Measurements from ENCODE around the gene ARSG.
"Not testable (repeated sequence)": the region's sequence is repeated elsewhere in the genome, so short reads cannot be mapped to it uniquely, and the experiment has no call there.

Gene ARSG

DNA sequence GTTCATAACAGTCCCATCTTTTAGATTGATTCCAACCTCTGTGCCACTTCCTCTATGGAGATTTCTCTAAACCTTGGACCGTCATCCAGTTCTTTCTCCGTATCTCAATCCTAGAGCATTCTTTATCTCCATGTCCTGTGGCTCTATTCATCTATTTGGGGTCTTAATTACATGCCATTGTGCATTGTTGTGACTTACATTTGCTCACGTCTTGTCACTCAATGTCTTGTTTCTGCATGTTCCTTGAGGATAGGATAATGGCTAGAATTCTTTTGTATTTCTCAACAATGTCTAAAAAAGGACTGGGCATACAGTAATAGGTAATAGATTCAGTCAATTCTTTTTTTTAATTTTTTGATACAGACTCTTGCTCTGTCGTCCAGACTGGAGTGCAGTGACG lies 50.2 kb downstream of the ARSG start:
- no peak for DNase-seq

DNA sequence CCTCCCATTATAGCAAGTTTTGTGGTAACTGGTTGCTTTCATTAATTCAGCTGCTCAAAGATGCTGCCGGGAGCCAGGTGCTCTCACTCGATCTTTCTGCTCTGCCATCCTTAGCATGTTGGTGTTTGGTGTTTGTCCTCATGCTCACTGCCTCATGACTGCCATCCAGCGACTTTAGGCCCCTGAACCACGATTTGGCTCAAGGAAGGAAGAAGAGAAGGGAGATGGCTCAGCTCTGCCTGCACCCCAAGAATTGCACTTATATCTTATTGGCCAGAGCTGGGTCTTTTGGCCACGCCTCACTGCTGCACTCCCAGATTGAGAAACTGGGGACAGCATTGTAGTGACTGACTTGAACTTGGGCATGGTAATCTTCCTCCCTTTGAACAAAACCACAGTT lies 52.7 kb downstream of the ARSG start:
- DNase-seq: no peak

DNA sequence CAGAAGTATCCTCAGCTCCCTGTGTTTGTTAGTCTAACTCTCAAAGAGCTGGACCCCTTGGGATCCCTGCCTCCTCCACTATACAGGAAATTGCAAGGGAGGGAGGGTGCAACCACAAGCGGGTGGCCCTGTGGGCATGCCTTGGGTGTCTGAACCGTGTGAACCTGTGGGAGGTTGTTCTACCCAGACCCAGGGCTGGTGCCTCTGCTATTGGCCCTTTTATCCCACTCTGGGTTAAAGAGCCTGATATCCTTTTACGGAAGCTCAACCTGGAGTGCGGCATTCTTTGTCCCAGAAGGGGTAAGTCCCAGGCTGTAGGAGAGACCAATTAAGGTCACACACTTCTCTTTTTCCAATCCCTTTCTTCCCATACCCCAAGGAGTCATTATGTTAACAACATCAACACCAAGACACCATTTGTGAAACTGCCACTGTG lies 53.4 kb downstream of the ARSG start:
- no peak for DNase-seq

DNA sequence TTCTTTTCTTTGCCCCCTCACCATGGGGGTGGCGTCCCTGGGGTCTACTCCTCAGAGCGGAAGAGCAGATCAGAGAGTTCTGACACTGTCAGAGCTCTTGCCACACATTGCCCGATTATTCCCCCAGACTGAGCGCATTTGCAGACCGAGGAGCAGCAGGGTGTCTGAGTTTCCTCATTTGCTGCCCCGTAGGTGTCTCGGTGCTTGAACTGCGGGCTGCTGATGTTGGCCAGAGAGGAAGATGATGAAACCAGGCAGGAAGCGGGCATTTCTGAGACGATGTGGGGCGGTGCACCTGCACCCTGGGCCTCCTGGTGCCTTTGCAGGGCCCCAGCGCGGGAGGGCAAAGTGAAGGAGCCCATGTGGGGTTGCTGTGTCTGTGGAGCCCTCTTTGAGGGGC lies 55.2 kb downstream of the ARSG start:
- DNase-seq: no peak

DNA sequence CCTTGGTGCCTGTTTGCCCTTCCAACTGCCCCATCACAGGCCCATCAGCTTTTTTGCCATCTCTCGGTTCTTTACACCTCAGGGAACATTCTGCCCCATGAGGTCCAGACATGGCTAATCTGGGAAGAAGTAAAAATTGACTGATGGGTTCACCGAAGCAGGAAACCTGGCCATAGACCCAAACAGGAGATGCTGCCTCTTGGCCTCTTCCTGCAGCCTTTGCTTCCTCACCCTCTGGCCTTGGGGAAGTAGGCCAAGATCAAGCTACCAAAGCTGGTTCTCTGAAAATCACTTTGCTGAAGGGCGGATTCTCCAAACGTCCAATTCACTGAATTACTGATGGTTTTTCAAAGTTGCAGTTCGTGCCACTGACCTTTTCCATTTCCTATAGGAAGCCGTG lies 56.1 kb downstream of the ARSG start:
- DNase-seq: no peak

DNA sequence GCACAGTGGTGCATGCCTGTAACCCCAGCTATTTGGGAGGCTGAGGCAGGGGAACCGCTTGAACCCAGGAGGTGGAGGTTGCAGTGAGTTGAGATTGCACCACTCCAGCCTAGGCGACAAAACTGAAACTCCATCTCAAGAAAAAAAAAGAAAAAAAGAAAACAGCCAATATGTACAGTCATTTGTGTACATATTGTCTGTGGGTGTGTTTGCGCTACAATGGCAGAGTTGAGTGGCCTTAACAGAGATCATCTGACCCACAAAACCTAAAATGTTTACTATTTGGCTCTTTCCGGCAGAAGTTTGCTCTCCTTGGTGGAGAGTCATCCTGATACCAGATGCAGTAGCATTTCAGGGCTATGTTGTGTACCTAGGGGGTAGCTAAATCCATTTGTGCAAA lies 57.9 kb downstream of the ARSG start:
- DNase-seq: no peak

DNA sequence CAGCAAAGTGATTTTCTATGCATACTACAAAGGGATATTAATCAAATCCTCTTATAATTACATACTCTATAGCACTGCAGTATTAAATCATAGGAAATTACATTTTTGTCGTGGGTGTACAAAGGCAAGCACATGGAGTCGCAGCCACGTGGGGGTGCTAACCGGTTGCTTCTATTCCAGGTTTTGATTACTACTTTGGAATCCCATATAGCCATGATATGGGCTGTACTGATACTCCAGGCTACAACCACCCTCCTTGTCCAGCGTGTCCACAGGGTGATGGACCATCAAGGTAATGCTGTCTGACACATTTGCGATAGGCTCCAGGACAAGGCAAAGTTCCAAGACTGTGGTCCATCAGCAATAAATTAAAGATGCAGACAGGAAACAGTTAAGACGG lies 60.1 kb downstream of the ARSG start:
- no peak for DNase-seq

DNA sequence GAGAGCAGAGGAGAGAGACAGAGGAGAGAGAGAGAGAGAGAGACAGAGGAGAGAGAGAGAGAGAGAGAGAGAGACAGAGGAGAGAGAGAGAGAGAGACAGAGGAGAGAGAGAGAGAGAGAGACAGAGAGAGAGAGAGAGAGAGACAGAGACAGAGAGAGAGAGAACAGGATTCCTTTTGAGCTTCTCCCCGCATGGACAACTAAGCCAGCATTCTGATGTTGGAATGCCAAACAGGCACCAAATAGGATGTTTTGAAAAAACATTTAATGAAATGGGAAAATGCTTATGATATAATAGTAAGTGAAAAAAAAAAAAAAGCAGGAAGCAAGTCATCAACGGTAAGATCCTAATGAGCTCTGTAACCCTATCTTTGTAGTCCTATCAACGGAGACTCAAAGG lies 60.7 kb downstream of the ARSG start:
- no peak for DNase-seq

DNA sequence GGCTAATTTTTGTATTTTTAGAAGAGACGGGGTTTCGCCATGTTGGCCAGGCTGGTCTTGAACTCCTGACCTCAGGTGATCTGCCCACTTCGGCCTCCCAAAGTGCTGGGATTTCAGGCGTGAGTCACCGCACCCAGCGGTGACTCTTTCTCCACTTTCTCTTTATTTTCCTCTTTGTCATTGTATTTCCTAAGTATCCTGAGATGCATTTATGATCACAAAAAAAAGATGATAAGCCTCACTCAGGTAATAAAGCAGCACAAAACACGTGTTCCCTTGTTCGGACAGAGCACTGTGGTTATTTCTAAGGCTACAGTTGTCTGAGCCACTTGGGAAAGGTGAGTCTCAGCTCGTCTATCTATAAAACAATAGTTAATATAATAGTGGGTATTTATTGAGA lies 61.4 kb downstream of the ARSG start:
- DNase-seq: not testable (repeated sequence)

DNA sequence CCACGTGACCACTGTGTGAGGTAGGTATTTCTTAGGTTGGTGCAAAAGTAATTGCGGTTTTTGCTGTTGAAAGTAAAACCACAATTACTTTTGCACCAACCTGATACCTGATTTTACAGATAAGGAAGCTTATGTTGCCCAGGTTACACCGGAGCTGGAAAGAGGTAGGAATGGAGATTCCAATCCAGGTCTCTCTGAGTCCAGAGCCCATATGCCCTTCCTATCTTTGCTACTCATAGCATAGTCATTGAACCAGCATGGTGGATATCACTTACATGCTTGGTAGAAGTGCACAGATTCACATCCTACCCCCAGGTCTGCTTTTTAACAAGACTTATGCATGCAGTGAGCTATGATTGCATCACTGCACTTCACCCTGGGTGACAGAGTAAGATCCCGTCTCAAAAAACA lies 61.8 kb downstream of the ARSG start:
- no peak for DNase-seq

DNA sequence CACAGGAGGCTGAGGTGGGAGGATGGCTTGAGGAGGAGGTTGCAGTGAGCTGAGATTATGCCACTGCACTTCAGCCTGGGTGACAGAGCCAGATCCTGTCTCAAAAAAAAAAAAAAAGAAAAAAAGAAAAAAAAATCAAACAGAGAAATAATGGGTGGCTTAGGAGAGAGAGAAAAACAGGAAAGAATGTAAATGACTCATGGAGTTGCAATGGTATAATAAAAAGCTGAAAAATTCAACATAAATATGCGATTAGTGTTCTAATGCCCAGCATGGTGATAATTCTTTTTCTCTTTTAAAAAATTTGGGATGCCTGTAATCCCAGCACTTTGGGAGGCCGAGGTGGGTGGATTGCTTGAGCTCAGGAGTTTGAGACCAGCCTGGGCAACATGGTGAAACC lies 63.0 kb downstream of the ARSG start:
- not testable (repeated sequence) for DNase-seq

DNA sequence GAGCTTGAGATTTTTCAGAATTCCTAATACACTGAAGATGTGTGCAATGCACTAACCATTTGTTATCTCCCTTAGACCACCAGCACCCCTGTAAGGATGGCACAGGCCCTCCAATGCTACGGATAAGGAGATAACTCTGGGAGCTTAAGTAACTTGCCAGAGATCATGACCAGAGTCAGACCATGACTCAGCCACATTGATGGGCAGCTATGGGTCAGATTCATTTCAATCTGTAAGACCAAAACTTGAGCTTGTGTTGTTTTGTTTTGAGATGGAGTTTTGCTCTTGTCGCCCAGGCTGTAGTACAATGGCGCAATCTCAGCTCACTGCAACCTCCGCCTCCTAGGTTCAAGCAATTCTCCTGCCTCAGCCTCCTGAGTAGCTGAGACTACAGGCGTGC lies 63.8 kb downstream of the ARSG start:
- not testable (repeated sequence) for DNase-seq

DNA sequence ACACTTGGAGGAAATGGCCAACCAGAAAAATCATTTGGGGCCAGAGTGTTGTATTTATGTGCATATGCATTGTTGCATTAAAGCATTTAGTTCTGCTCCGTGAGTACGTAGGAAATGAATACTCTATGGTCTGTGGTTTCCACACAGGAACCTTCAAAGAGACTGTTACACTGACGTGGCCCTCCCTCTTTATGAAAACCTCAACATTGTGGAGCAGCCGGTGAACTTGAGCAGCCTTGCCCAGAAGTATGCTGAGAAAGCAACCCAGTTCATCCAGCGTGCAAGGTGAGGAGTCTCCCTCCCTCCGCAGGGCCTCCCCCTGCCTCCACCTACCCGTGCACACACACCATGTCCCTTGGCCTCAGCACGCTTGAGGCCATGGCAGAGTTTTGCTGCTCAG lies 65.2 kb downstream of the ARSG start:
- DNase-seq: no peak

DNA sequence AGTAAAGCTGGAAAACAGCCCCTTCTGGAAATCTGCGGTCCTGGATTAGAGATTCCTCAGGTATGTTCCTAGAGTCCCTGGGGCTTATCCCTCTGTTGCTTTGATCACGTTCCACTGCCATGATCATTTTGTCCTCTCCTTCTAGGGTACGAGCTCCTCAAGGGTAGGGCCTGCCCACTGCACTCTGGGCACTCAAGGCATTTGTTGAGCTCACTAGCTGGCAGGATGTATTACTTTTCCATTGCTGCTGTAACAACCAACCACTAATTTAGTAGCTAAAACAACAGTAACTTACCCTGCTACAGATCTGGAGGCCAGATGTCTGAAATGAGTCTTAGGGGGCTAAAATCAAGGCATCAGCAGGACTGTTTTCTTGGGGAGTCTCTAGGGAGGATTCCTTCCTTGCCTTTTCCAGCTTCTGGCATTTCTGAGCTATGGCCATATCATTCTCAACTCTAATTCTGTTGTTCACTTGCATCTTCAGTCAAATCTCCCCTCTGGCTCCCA lies 65.7 kb downstream of the ARSG start:
- DNase-seq: no peak

DNA sequence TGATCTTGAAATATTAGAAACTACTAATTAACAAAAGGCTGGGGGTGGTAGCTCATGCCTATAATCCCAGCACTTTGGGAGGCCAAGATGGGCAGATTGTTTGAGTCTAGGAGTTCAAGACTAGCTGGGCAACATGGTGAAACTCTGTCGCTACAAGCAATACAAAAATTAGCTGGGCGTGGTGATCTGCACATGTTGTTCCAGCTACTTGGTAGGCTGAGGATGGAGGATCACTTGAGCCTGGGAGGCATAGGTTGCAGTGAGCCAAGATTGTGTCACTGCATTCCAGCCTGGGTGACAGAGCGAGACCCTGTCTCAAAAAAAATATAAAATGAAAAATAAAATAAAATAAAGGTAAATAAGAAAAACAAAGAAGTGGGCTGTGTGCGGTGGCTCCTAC lies 66.6 kb downstream of the ARSG start:
- no peak for DNase-seq

DNA sequence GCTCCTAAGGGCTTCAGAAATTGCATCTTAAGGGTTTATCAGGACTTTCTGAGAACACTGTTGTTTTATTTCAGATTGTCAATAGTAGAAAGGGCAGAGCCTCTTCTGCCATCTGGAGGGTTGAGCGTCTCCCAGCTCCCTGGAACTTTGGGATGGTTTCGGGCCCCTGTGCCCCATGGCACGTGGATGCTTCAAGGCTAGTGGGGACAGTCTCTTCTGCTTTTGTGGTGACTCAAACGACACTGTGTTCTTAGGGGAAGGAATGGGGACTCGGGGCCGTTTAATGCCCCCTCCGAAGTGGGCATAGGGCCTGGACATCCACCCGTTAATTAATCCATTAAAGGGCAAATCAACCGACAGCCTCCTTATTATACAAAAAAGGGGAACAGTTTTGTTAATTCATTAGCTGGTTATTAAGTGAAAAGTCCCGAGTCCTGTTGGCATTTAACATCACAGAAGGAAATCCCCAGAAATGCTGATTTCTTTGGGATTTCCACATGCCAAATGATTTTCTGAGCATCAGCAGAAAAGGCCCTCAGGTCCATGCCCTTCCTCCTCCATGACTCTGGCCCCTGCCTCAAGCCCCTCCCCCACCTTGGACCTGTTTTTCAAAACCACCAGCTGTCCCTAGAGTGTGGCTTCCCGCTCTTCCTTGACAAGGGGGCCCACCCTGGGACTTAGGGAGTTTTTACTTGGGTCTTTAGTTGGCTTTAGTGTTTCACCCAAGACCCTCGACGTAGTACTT lies 68.7 kb downstream of the ARSG start:
- no peak for DNase-seq

DNA sequence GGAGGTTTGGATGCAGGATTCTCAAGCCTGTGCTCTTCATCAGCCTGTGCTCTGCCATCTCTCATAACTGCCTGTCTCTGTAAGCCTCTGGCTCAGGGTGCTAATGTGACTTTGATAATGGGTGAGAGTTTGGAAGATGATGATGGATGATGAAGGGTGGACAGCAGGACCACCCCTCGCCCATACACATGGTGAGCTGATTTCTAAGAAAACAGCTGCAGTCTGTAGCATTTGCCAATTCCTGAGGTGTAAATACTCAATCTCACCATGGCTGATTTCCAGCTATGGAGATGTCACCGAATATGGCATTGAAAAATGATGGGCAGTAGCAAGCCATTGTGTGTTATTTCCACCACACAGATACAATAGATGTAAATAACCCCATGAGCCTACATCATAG lies 74.2 kb downstream of the ARSG start:
- DNase-seq: no peak

DNA sequence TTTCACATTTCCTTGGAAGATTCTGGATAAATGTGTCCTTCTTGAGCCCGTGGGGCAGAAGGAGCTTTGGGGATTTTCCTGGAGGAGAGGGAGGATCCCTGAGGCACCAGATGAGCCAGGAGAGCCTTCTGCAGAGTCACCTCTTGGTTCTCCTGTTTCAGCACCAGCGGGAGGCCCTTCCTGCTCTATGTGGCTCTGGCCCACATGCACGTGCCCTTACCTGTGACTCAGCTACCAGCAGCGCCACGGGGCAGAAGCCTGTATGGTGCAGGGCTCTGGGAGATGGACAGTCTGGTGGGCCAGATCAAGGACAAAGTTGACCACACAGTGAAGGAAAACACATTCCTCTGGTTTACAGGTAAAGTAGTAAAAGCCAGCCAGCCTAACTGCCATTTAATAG lies 77.1 kb downstream of the ARSG start:
- no peak for DNase-seq

DNA sequence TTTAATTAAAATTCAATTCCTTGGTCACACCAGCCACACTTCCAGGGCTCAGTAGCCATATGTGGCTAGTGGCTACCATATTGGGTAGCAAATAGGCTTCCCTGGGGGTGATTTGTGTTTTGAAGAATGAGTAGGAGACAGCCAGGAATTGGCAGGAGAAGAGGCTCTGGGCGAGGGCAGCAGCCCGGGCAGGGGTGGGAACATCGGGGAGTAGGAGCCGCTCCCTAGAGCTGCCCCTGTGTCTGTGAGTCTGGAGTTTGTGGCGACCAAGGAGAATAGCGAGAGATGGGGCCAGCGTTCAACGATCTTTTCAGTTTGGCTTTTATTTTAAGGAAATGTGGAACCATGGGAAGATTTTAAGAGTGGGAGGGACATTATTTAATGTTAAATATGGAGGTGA lies 84.3 kb downstream of the ARSG start:
- DNase-seq: no peak

DNA sequence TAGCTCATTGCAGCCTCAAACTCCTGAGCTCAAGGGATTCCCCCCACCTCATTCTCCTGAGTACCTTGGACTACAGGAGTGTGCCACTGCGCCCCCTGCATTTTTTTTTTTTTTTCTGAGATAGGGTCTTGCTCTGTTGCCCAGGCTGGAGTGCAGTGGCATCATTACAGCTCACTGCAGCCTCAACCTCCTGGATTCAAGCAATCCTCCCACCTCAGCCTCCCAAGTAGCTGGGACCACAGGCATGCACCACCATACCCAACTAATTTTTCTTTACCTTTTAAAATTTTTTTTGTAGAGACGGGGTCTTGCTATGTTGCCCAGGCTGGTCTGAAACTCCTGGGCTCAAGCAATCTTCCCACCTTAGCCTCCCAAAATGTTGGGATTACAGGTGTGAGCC lies 84.9 kb downstream of the ARSG start:
- not testable (repeated sequence) for DNase-seq

DNA sequence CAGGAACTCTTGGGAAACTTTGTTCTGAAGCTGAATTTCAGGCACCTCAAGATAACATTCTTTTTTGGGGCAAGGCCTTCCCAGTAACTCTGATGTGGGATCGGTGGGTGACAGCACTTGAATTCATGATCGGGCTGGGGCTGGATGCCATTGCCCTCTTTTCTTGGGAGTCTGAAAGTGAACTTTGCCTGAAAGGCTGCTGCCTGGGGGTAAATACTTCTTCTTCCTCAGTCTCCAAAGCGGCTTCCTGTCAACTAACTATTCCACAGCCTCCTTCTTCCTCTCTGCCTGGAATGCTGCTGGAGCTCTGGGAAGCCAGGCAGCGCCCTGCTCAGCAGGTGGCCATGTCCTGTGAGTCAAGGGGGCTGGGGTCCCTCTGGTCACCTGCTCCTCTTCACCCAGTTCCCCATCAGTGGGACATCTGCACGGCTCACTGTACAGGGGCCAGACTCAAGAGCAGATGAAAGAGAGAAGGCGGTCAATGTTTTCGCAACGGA lies 86.5 kb downstream of the ARSG start:
- no peak for DNase-seq

DNA sequence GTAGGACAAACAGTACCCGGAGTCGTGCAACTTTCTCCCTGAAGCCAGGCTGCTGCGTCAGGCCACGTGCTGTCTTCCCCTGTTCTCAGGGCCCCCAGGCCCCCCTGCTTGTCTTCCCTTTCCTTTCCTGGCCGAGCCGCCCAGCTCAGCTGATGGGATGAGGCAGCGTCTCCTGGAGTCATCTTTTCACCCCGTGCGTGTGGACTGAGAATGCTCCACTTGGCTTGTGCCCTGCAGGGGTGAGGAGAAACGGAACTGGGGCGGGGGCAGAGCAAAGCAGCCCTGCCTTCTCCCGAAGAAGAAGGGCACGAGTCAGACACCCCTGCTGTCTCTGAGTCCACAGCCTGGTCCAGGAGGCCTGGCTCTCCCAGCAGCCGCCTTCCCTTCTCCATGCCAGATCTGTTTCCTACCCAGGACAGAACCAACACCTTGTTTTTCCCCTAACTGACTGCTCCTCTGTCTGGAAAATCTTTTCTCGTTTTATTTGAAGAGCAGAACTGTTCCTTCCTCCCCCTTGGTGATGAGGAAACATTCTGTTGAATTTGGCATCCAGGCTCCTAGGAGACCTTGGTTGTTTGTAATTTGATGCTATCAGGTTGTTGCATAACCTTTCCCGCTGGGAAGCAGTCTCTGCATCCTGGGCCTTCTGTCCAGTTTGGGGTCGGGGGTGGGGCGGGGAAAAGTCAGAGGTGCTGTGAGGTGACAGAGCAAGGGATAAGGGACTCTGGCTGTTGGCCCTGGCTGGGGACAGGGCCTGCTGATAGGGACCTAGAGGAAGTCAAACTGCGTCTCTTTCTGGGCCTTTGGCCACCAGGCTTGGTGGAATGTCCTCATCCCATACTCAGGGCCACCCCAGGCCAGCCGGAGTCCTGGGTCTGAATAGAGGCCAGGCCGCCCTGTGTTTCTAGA lies 87.2 kb downstream of the ARSG start:
- peak; percentile 74 for DNase-seq

DNA sequence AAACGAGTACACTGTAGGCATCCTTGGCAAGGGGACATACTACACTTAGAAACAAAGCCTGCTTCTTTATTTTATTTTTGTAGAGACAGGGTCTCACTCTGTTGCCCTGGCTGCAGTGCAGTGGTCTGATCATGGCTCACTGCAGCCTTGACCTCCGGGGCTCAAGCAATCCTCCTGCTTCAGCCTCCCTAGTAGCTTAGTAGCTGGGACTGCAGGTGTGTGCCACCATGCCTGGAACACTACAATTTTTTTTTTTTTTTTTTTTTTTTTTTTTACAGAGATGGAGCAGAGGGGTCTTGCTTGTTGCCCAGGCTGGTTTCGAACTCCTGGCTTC lies 87.8 kb downstream of the ARSG start:
- DNase-seq: no peak
